CD4-positive, alpha-beta T cell treated with Interferon gamma for 1 hour (primary cell): Measurements from ENCODE around the gene PARG.
A peak's percentile ranks its signal among the peaks of the same experiment; 100 is the strongest.
"Not testable (repeated sequence)": the region's sequence is repeated elsewhere in the genome, so short reads cannot be mapped to it uniquely, and the experiment has no call there.

ENCODE experiments used
- DNase-seq: peaks from one replicate; pipeline ENCODE4 v3.0.0-alpha.2; 2020

The PARG gene

GRCh38 chr10:49941447-49942338 lies at the start of gene PARG, which contains the start of gene TIMM23B:
Gene PARG, minus strand, starts transcription at chr10:49942027. Its CDS starts 302 bp downstream, at chr10:49941725.
Gene TIMM23B, plus strand, starts transcription at chr10:49942053. Its CDS starts 142 bp downstream, at chr10:49942195.
- peak; percentile 75 for DNase-seq

GRCh38 chr10:49988376-49988775 lies 46.5 kb upstream of the PARG start, which contains the start of gene AGAP6:
Gene AGAP6, plus strand, starts transcription at chr10:49988406. Its CDS starts 310 bp downstream, at chr10:49988716.
- DNase-seq = not testable (repeated sequence)

- not testable (repeated sequence) for DNase-seq
Measured at GRCh38 chr10:49987207-49987606, 45.4 kb upstream of the PARG start.

- not testable (repeated sequence) for DNase-seq
Measured at GRCh38 chr10:49977756-49978155, 35.9 kb upstream of the PARG start.

GRCh38 chr10:49972094-49972493 lies 30.3 kb upstream of the PARG start:
- DNase-seq = not testable (repeated sequence)

- not testable (repeated sequence) for DNase-seq
Measured at GRCh38 chr10:49971466-49971865, 29.6 kb upstream of the PARG start.

GRCh38 chr10:49970331-49970857 lies 28.6 kb upstream of the PARG start:
- not testable (repeated sequence) for DNase-seq

- DNase-seq = not testable (repeated sequence)
Measured at GRCh38 chr10:49953122-49953521, 11.3 kb upstream of the PARG start.

- DNase-seq = not testable (repeated sequence)
Measured at GRCh38 chr10:49952006-49952405, 10.2 kb upstream of the PARG start.

- DNase-seq = not testable (repeated sequence)
Measured at GRCh38 chr10:49948737-49949136, 6.9 kb upstream of the PARG start.

GRCh38 chr10:49948142-49948541 lies 6.3 kb upstream of the PARG start:
- DNase-seq = not testable (repeated sequence)

- DNase-seq = not testable (repeated sequence)
Measured at GRCh38 chr10:49943607-49944006, 1.8 kb upstream of the PARG start.

- not testable (repeated sequence) for DNase-seq
Measured at GRCh38 chr10:49942339-49942705, 495 bp upstream of the PARG start.

GRCh38 chr10:49931959-49932728 lies 9.7 kb downstream of the PARG start:
- DNase-seq = not testable (repeated sequence)

- DNase-seq = not testable (repeated sequence)
Measured at GRCh38 chr10:49931276-49931675, 10.6 kb downstream of the PARG start.

GRCh38 chr10:49923572-49923971 lies 18.3 kb downstream of the PARG start:
- not testable (repeated sequence) for DNase-seq

- not testable (repeated sequence) for DNase-seq
Measured at GRCh38 chr10:49922041-49922440, 19.8 kb downstream of the PARG start.

- DNase-seq = not testable (repeated sequence)
Measured at GRCh38 chr10:49917927-49918326, 23.9 kb downstream of the PARG start.

GRCh38 chr10:49916451-49916850 lies 25.4 kb downstream of the PARG start:
- not testable (repeated sequence) for DNase-seq

- not testable (repeated sequence) for DNase-seq
Measured at GRCh38 chr10:49910295-49910694, 31.5 kb downstream of the PARG start.

GRCh38 chr10:49908290-49909080 lies 33.3 kb downstream of the PARG start:
- DNase-seq = not testable (repeated sequence)

GRCh38 chr10:49903829-49904228 lies 38.0 kb downstream of the PARG start:
- DNase-seq = not testable (repeated sequence)
